Central memory CD8-positive, alpha-beta T cell (primary cell): ENCODE data around the gene ATCAY.

Source experiments
- ATAC-seq: fragments of 150-1000 bp; cut with Tn5 transposase; replicated peaks from 2 replicates; pipeline ENCODE4 v1.10.0; 2022; ENCODE audit warnings: mild to moderate bottlenecking, moderate FRiP score, moderate number of reproducible peaks; ENCODE audit not compliant: poor library complexity, severe bottlenecking; ENCODE audit errors: extremely low read depth
- DNase-seq, 2 donors: peaks; one replicate each; pipeline ENCODE4 v3.0.0; 2021; ENCODE audit warnings: low spot score in 2 of 2
- H3K27ac Mint-ChIP-seq: one replicate; pipeline ENCODE4 v1.8.0; 2022; ENCODE audit warnings: low read depth, mild to moderate bottlenecking, moderate library complexity, mixed read lengths
- H3K27me3 Mint-ChIP-seq: one replicate; pipeline ENCODE4 v1.8.0; 2022; ENCODE audit warnings: mixed read lengths
- H3K36me3 Mint-ChIP-seq: one replicate; pipeline ENCODE4 v1.8.0; 2022; ENCODE audit warnings: mild to moderate bottlenecking, moderate library complexity, mixed read lengths; ENCODE audit not compliant: insufficient read depth
- H3K4me1 Mint-ChIP-seq: one replicate; pipeline ENCODE4 v1.8.0; 2022; ENCODE audit warnings: mixed read lengths
- H3K4me3 Mint-ChIP-seq: one replicate; pipeline ENCODE4 v1.8.0; 2022; ENCODE audit warnings: mild to moderate bottlenecking, moderate library complexity, mixed read lengths
- H3K9me3 Mint-ChIP-seq: one replicate; pipeline ENCODE4 v1.8.0; 2022; ENCODE audit warnings: mixed read lengths

Gene ATCAY

DNA sequence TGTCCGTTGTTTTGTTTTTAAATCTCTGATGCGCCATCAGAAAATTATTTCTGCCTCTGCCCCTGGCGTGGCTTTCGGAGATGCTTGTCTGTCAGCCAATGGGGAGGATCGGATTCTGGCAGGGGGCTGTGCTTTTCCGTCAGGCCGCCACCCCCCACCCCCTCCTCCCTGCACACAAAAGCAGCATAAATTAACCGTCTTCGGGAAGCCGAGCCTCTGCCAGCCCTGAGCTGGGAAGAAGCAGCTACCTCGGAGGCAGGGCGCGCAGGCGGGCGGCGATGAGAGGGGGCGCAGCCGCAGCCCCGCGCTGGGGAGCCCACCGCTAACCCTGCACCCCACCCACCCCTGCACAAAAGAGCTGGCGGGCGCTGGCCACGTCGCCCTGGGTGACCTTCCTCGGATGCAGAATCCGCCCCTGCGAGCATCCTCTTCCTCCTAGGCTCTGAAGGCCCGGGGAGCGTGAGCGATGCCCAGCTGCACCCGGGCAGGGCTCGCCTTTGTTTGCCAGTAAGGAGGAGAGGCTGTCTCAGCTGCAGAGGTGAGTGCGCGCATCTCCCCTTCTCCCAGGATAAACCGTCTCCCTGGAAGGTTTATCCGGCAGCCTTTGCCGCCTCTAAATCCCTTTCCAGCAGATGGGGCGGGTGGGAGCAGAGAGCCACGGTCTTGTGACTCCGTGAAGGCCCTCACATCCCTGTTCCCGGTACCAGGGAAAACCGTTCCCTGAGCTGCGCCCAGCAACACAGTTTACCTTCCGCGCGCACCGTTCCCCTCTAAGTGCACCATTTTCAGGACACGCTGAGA, at the start of gene ATCAY:
TSS of gene ATCAY (plus strand) at position 215 of the 801 bp plus-strand sequence. CDS start 5,083 bp downstream, outside the sequence.
- ATAC-seq: no peak
- Mint-ChIP-seq H3K27me3 (peaks cover 55% of the 10 kb centered on the region), H3K9me3 (no peaks in the 10 kb centered on the region), H3K27ac (no peak within 1 kb of the TSS), H3K4me3 (no peak within 1 kb of the TSS), H3K4me1 (no peaks in the 10 kb centered on the region), H3K36me3 (peaks cover 2% of the 10 kb centered on the region)
- no peak for DNase-seq

- Mint-ChIP-seq H3K4me3 (no peak overlapping the region), H3K27ac (no peak overlapping the region), H3K9me3 (no peaks in the 10 kb centered on the region), H3K36me3 (no peaks in the 10 kb centered on the region), H3K4me1 (no peaks in the 10 kb centered on the region), H3K27me3 (no peaks in the 10 kb centered on the region)
- ATAC-seq (no peak), DNase-seq (no peak)
Observed at GRCh38 chr19:3831601-3832000, 48.9 kb upstream of the ATCAY start.

DNA sequence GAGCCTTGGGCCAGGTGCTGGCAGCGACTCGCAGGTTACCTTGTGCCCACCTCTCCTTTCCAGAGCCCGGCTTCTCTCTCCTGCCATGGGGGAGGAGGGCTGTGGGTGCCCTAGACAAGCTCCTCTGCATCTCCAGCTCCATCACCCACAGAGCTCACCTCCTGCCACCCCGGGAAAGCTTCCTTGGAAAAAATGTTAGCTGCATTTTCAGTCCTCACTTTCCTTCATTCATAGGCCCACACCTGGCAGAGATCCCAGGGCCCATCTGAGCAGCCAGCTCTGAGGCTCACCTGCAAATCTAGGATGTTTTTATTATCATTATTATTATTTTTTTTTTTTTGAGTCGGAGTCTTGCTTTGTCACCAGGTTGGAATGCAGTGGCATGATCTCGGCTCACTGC, 48.5 kb upstream of the ATCAY start:
- DNase-seq (no peak), ATAC-seq (no peak)
- no peak overlapping the region for H3K4me3 Mint-ChIP-seq
- H3K27ac Mint-ChIP-seq: no peak overlapping the region
- H3K27me3 Mint-ChIP-seq: no peaks in the 10 kb centered on the region
- H3K4me1 Mint-ChIP-seq: no peaks in the 10 kb centered on the region
- H3K36me3 Mint-ChIP-seq: no peaks in the 10 kb centered on the region
- no peaks in the 10 kb centered on the region for H3K9me3 Mint-ChIP-seq

DNA sequence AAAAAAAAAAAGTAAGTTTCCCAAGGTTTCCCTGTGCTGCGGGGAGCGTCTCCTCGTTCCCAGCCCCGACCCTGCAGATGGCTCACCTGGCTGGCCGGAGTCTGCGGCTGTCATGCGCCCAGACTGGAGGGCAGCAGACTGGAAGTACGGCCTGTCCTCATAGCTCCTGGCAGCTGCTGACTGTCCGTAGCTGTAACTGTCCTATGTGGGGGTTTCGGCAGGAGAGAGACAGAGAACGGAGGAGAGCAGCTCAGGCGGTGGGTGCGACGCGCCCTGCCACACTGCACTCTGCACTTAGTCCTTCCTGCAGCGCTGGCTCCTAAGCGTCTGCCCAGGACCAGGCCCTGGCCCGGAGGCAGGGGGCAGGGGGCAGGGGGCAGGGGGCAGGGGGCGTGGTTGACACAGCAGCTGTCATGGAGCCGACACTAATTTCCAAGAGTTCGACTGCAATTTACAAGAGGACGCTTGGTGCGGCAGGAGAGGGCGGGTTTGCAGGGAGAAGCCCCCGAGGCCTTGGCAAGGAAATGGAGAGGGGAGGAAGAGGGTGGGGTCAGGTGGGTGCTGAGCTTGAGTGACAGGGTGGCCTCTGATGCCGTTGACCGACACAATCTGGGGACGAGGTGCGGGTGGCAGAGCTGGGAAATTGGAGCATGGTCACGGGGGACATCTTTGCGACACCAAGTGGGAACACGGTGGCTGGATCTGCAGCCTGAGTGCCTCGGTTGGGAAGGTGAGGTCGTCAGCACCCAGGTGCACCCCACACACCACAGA, 46.7 kb upstream of the ATCAY start:
- no peak overlapping the region for H3K27ac Mint-ChIP-seq
- no peak overlapping the region for H3K4me3 Mint-ChIP-seq
- H3K4me1 Mint-ChIP-seq: no peaks in the 10 kb centered on the region
- H3K27me3 Mint-ChIP-seq: no peaks in the 10 kb centered on the region
- H3K9me3 Mint-ChIP-seq: no peaks in the 10 kb centered on the region
- DNase-seq: no peak
- ATAC-seq: no peak
- H3K36me3 Mint-ChIP-seq: no peaks in the 10 kb centered on the region

GRCh38 chr19:3834349-3835054, 46.0 kb upstream of the ATCAY start:
- H3K27me3 Mint-ChIP-seq: no peaks in the 10 kb centered on the region
- H3K36me3 Mint-ChIP-seq: peaks cover 1% of the 10 kb centered on the region
- H3K27ac Mint-ChIP-seq: no peak overlapping the region
- H3K9me3 Mint-ChIP-seq: no peaks in the 10 kb centered on the region
- H3K4me1 Mint-ChIP-seq: no peaks in the 10 kb centered on the region
- DNase-seq (no peak), ATAC-seq (no peak)
- H3K4me3 Mint-ChIP-seq: no peak overlapping the region

DNA sequence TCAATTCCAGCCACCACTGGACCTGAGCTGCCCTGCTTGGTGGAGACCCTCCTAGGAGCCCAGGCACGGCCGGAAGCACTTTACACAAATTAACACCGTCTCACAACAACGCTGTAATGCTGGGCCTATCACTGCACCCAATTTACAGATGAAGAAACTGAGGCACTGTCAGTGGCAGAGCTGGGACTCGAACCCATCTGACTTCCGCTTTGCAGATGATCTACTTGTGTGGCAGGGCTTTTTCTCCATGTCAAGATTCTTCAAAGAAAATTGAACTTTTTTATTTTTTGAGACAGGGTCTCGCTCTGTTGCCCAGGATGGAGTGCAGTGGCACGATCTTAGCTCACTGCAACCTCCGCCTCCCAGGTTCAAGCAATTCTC, 45.4 kb upstream of the ATCAY start:
- Mint-ChIP-seq H3K27ac (no peak overlapping the region), H3K4me1 (no peaks in the 10 kb centered on the region), H3K9me3 (no peaks in the 10 kb centered on the region), H3K36me3 (peaks cover 1% of the 10 kb centered on the region), H3K4me3 (no peak overlapping the region), H3K27me3 (no peaks in the 10 kb centered on the region)
- ATAC-seq: no peak
- DNase-seq: no peak

GRCh38 chr19:3836887-3837286, 43.6 kb upstream of the ATCAY start:
- no peak overlapping the region for H3K27ac Mint-ChIP-seq
- no peaks in the 10 kb centered on the region for H3K27me3 Mint-ChIP-seq
- H3K9me3 Mint-ChIP-seq: no peaks in the 10 kb centered on the region
- DNase-seq: no peak
- H3K36me3 Mint-ChIP-seq: peaks cover 1% of the 10 kb centered on the region
- H3K4me1 Mint-ChIP-seq: no peaks in the 10 kb centered on the region
- no peak for ATAC-seq
- H3K4me3 Mint-ChIP-seq: no peak overlapping the region

GRCh38 chr19:3837332-3837731, 43.2 kb upstream of the ATCAY start:
- peaks cover 1% of the 10 kb centered on the region for H3K36me3 Mint-ChIP-seq
- H3K27ac Mint-ChIP-seq: no peak overlapping the region

DNA sequence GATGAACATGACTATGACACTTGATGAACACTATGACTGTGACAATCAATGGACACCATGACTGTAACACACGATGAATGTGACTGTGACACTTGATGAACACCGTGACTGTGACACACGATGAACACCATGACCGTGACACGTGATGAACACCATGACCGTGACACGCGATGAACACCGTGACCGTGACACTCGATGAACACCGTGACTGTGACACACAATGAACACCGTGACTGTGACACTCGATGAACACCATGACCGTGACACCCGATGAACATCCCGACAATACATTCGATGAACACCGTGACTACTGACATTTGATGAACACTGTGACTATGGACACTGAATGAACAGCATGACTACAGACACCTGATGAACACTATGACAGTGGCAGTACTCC, 42.6 kb upstream of the ATCAY start:
- Mint-ChIP-seq H3K9me3 (no peaks in the 10 kb centered on the region), H3K36me3 (peaks cover 1% of the 10 kb centered on the region), H3K27me3 (no peaks in the 10 kb centered on the region), H3K4me3 (no peak overlapping the region), H3K4me1 (no peaks in the 10 kb centered on the region), H3K27ac (no peak overlapping the region)
- DNase-seq (no peak), ATAC-seq (no peak)

More at GRCh38 chr19:3837332-3837731, 43.2 kb upstream of the ATCAY start:
- Mint-ChIP-seq H3K4me3 (no peak overlapping the region), H3K27me3 (no peaks in the 10 kb centered on the region), H3K4me1 (no peaks in the 10 kb centered on the region), H3K9me3 (no peaks in the 10 kb centered on the region)
- no peak for ATAC-seq
- DNase-seq: no peak

DNA sequence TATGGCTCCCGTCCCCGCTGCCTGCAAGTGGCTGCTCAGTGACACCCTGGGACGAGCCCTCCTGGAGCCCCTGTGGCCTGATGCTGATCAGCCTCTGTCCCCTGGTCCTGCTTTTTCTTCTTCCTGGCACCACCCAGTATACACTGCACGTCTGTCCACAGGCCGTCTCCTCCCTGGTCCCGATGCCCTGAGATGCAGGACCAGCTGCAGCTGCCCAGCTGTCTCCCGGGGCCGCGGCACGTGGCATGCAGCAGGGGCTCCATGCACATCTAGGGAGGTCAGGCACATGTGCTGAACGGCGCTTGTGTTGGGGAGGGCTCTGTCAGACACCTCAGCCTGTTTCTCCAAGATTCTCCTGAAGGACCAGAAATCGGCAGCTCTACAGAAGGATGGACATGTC, 41.8 kb upstream of the ATCAY start:
- Mint-ChIP-seq H3K4me3 (no peak overlapping the region), H3K4me1 (no peaks in the 10 kb centered on the region), H3K27me3 (no peaks in the 10 kb centered on the region), H3K9me3 (no peaks in the 10 kb centered on the region), H3K36me3 (peaks cover 1% of the 10 kb centered on the region), H3K27ac (no peak overlapping the region)
- ATAC-seq (no peak), DNase-seq (no peak)

GRCh38 chr19:3839941-3840340, 40.5 kb upstream of the ATCAY start:
- Mint-ChIP-seq H3K4me3 (no peak overlapping the region), H3K27me3 (no peaks in the 10 kb centered on the region), H3K36me3 (peaks cover 1% of the 10 kb centered on the region), H3K27ac (no peak overlapping the region), H3K9me3 (no peaks in the 10 kb centered on the region), H3K4me1 (no peaks in the 10 kb centered on the region)
- no peak for ATAC-seq
- DNase-seq: no peak

GRCh38 chr19:3840804-3841203, 39.7 kb upstream of the ATCAY start:
- H3K4me1 Mint-ChIP-seq: no peaks in the 10 kb centered on the region
- H3K4me3 Mint-ChIP-seq: no peak overlapping the region
- H3K27ac Mint-ChIP-seq: no peak overlapping the region
- ATAC-seq (no peak), DNase-seq (no peak)
- H3K9me3 Mint-ChIP-seq: no peaks in the 10 kb centered on the region
- H3K27me3 Mint-ChIP-seq: no peaks in the 10 kb centered on the region
- H3K36me3 Mint-ChIP-seq: peaks cover 1% of the 10 kb centered on the region
